Umbilical cord (tissue), 2 donors: ENCODE data around the gene CYP3A4. TPM values are rescaled to one million over a fixed set of nuclear protein-coding genes. Genes with fewer than 3 reads are reported as not detected.
"Not testable (repeated sequence)": the region's sequence is repeated elsewhere in the genome, so short reads cannot be mapped to it uniquely, and the experiment has no call there.

ENCODE experiments used
- DNase-seq: peaks from one replicate; pipeline ENCODE4 v3.0.0-alpha.2; 2015; ENCODE audit warnings: low spot score
- total RNA-seq: library from RNA; depleted of rRNA; stranded (reverse); fragments of >200 nt; gene quantifications from one replicate; pipeline ENCODE4 v1.2.3, GENCODE V29; 2014; ENCODE audit warnings: low replicate concordance; ENCODE audit not compliant: insufficient read depth

Gene CYP3A4
- total RNA-seq, 1 donor from 2014 or later = 0.72 TPM

GRCh38 chr7:99752356-99752755, 31.6 kb downstream of the CYP3A4 start:
- DNase-seq = peak; percentile 17

GRCh38 chr7:99751322-99752052, 32.5 kb downstream of the CYP3A4 start:
- DNase-seq = not testable (repeated sequence)

DNA sequence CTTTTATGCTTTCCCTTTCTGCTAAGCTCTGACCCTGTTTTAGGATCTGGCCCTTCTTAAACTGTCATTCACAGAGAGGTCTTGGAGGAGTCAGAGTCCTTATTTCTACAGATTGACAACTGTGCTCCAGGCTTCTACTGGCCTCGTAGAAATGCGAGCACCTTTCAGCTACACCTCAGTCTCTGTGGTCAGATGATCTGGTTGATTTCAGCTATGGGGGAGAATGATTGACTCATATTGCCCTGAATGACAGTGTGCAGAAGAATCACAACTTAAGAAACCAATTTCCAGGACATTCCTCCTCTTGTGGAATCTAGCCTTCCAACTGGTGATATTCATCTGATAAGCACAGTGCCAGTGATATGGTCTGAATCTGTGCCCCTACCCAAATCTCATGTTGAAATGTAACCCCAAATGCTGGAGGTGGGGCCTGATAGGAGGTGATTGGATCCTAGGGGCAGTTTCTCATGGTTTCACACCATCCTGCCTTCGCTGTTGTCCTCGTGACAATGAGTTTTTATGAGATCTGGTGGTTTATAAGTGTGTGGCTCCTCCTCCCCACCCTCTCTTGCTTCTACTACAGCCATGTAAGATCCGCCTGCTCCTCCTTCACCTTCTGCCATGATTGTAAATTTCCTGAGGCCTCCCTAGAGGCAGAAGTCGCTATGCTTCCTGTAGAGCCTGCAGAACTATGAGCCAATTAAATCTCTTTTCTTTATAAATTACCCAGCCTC, 35.0 kb downstream of the CYP3A4 start:
- DNase-seq = no peak

GRCh38 chr7:99746915-99747314, 37.1 kb downstream of the CYP3A4 start:
- not testable (repeated sequence) for DNase-seq

DNA sequence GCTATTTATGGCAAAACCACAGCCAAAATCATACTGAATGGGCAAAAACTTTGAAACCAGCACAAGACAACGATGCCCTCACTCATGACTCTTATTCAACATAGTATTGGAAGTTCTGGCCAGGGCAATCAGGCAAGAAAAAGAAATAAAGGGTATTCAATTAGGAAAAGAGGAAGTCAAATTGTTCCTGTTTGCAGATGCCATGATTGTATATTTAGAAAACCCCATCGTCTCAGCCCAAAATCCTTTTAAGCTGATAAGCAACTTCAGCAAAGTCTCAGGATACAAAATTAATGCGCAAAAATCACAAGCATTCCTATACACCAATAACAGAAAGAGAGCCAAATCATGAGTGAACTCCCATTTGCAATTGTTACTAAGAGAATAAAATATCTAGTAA, 38.6 kb downstream of the CYP3A4 start:
- not testable (repeated sequence) for DNase-seq

DNA sequence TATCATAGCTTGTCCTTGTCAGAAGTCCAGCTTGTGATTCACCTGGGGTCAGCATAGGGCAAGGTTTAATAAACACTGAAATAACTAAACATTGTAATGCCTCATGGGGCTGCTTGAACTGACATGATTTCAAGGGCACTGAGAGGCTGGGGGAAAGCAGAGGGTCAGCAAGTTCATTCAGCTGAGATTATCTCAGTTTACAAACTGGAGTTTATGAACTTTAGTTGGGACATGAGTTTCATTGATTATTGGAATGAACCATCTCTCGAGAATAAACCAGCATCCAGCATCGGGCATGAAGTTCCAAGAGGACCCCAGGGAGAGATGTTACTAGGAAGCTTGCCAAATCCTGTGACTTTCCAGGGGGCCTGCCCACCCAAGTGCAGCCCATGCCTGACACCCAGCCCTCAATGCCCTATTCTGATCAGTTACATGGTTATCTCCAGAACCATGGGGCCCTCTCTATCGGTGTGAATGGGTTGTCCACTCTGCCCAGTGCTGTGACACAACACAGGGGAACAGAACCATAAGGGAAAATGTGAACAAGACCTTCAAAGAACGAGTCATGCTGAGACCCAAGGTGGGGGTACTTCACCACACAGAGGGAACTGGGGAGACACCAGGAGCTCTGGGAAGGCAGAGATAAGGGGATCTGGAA, 41.1 kb downstream of the CYP3A4 start:
- no peak for DNase-seq

DNA sequence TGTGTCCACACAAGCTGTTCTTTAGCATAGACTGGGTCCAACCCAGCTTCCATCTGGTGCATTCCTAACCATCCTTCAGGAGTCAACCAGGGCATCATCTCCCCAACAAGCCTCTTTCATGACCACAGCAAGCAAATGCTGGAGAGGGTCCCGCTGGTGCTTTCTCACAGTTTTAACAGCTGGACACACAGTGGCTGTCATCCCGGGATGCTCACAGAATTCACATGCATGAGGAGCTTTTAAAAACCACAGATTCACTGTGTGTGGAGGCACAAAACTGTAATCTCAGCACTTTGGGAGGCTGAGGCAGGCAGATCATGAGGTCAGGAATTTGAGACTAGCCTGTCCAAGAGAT, 42.6 kb downstream of the CYP3A4 start:
- no peak for DNase-seq

DNA sequence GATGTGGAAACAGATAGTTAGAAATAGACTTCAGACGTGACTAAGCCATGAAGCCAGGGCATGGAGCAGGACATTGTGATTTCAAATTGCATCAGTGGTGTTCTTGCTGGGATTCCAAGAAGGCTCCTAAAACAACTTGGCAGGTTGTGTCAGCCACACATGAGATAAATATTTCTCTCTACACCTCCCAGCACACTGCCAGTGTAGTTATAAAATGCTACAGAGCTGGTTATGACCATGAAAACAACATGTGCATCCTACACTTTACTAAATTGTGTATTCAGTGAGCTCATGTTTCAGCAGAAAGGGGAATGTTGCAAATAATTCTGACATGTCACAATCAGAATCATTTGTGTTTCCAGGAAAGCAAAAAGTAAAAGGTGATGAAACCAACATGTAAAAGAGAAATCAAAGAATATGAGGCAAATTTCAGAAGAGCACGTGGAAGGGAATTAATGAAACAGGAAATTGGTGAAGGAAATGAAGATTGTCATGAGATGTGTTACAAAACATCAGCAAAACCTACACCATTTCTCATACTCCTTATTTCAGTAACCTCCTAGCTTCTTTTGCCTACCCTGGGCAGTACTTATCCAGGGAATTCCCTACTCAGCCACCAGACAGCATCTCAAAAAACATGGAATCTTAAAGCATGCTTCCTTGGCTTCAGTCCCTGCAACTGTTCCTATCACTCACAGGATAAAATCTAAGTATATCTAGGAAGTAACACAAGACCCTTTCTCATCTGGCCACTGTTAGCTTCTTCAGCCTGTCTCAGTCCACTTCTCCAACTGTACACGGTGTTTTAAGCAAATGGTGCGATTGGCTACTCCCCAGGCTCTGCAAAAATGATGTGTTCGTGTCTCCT, 43.2 kb downstream of the CYP3A4 start:
- DNase-seq = peak; percentile 47

DNA sequence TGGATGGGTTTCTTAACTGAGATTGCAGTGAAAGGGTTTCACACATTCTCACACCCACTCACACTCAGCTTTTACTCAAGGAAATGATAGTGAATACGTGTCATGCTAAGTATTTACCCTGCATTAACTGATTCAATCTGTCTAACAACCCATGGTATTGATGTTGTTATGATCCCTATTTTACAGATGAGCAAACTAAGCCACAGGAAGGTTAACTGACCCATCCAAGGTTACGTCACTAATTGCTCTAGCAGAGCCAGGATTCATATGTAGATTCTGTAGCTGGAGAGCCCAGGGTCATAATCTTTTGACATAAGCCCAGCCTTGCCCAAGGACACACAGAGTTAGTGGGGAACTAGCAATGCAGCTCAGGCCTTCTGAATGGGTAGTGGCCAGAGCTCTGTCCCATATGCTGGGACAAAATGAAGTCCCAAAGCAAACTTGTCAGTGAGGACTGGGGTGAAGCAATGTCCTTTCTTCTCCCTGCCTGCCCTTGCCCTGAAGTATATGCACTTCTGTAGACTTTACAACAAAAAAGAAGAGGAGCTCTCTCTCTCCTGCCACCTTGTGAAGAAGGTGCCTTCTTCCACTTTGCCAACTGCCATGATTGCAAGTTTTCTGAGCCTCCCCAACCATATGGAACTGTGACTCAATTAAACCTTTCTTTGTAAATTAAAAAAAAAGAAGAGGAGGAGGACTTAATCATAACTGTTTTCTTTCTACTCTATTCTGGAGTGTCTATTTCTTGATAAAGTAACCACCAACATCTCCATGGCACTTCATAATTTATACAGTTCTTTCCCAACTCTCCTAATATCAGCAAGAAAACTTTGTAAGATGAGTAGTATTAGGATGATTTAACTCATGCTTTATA, 44.0 kb downstream of the CYP3A4 start:
- no peak for DNase-seq

DNA sequence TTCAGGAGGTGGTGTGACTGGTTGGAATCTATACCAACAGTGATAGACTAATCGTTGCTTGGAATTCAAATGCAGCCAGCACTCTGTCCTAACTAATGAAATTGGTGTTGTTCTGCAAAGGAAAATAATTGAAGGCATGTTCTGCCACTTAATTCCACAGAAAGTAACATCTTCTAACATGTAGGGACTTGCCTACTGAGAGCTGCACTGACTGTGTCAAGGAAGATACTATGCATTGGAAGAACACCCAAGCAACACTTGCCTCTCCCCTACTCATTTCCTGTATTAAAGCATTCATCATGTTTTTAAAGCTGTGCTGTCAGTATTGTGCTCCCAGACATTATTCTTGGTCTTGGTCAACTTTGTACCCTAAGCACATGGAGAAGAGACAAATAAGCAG, 46.3 kb downstream of the CYP3A4 start:
- peak; percentile 62 for DNase-seq

GRCh38 chr7:99736667-99737066, 47.3 kb downstream of the CYP3A4 start:
- DNase-seq = not testable (repeated sequence)

- no peak for DNase-seq
Observed at GRCh38 chr7:99734987-99735386, 49.0 kb downstream of the CYP3A4 start, which contains the start of gene CYP3A7. TSS of gene CYP3A7 (minus strand) at chr7:99735196. CDS start at chr7:99735093, 103 bp downstream.

- no peak for DNase-seq
Observed at GRCh38 chr7:99733448-99733847, 50.5 kb downstream of the CYP3A4 start.

DNA sequence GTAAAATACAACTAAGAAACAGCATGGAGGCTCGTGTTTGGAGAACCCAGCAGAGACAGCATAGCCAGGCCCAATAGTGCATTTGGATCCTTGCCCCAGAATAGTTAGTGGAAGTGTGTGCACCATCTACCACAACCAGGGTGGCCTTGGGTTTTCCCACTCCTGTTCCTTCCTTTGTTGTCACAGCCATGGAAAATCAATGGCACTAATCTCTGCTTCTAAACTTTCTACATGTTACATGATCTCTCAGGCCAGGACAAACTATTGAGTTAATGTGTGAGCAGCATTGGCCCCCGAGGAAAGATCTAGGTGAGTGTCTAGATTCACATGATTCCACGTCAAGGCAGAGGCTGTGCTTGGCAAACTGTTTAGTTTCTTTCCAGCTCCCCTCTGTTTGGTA, 51.0 kb downstream of the CYP3A4 start:
- no peak for DNase-seq

DNA sequence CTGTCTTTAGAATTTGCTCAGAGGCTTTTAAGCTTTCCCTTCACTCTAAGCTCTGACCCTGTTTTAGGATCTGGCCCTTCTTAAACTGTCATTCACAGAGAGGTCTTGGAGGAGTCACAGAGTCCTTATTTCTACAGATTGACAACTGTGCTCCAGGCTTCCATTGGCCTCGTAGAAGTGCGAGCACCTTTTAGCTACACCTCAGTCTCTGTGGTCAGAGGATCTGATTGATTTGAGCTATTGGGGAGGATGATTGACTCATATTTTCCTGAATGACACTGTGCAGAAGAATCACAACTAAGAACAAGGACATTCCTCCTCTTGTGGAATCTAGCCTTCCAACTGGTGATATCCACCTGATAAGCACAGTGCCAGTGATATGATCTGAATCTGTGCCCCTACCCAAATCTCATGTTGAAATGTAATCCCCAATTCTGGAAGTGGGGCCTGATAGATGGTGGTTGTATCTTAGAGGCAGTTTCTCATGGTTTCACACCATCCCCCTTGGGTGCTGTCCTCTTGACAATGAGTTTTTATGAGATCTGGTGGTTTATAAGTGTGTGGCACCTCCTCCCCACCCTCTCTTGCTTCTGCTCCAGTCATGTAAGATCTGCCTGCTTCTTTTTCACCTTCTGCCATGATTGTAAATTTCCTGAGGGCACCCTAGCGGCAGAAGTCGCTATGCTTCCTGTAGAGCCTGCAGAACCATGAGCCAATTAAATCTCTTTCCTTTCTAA, 52.2 kb downstream of the CYP3A4 start:
- no peak for DNase-seq

- no peak for DNase-seq
Observed at GRCh38 chr7:99730992-99731391, 53.0 kb downstream of the CYP3A4 start.

DNA sequence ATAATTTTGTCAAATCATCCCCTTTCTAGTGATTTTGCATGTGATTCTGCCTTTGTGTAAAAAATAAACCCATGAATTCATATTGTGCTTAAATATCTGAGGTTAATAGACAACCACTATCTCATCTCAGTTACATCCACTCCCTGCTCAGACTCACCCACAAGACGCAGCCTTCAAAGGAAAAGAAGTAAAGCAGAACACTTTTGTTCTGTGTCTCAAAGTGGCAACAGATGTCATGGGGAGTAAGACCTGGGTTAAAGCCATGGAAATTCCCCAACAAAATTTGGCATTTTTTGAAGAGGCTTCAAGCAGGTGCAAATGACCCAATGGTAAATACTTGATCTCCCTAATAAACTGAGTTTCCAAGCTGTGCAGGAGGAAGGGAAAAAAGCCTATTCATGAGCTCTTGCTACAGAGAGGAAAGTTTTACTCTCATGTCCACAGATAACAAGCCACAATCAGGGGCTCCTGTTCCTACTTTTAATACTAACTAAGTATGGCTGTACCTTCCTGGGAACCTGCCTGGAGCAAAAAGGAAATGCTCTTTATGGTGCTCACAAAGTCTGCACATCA, 53.7 kb downstream of the CYP3A4 start:
- DNase-seq = peak; percentile 35

DNA sequence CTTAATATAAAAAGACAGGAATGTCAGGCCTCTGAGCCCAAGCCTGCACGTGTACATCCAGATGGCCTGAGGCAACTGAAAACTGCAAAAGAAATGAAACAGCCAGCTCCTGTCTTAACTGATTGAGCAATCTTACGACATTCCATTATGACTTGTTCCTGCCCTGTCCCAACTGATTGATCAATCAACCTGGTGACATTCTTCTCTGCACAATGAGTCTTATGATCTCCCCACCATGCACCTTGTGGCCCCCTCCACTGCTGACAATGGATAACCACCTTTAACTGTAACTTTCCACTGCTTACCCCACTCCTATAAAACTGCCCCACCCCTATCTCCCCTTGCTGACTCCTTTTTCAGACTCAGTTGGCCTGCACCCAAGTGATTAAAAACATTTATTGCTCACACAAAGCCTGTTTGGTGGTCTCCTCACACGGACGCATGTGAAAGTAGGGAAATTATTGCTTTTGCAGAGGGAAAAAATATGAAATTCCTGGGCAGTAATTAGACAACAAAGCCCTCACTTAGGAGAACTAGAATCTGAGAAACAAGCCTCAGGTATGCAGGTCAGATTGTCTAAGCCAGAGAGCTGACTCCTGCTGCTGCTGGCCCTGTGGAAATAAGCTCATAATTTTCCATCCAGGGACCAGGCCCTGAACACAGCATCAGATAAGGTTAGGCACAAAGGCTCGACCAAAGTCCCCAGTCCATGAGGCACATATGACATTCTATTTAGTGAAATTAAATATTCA, 54.3 kb downstream of the CYP3A4 start:
- DNase-seq = peak; percentile 72

DNA sequence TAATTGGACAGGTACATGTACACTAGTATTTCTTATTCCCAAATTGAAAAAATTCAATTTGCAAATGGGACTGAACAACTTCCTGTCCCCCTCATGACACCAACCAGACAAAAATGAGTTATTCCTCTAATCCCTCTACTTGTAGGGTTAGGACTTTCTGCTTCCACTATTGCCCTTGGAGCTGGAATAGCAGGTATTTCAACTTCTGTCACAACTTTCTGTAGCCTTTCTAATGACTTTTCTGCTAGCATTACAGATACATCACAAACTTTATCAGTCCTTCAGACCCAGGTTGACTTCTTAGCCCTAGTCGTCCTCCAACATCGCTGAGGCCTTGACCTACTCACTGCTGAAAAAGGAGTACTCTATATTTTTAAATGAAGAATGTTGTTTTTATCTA, 55.4 kb downstream of the CYP3A4 start:
- peak; percentile 48 for DNase-seq
